K562 (cell line): Measurements from ENCODE around the gene CCT5. TPM values are rescaled to one million over a fixed set of nuclear protein-coding genes. Genes with fewer than 3 reads are reported as not detected.
A peak's percentile ranks its signal among the peaks of the same experiment; 100 is the strongest.
"Not testable (repeated sequence)": the region's sequence is repeated elsewhere in the genome, so short reads cannot be mapped to it uniquely, and the experiment has no call there.

Experiments
- ATAC-seq: fragments of 200-7000 bp; cut with Tn5 transposase; 3 replicates; pipeline ENCODE4 v1.9.1; 2020; ENCODE audit warnings: moderate library complexity
- BruUV-seq: library from RNA; stranded (reverse); fragments of 400-500 nt; replicated peaks from 2 replicates; lab custom pipeline; 2021; lab: Mats Ljungman, UMichigan
- CTCF ChIA-PET: fragments of 300-600 bp; formaldehyde crosslinking; extraction: SDS; loops from one replicate; lab custom pipeline; 2021; ENCODE audit warnings: low intra/inter-chr PET ratio; lab: Yijun Ruan, JAX
- POLR2A ChIA-PET: fragments of 300-600, 350-650 bp; sonication (Branson Sonifier 250); formaldehyde crosslinking; extraction: SDS; loops from one replicate; lab custom pipeline; 2021; ENCODE audit warnings: antibody characterized with exemption, inconsistent platforms; lab: Yijun Ruan, JAX
- DNase-seq, 4 experiments: peaks; one replicate each; pipeline versions ENCODE4 v3.0.0 to v3.0.0-alpha.2; 2011 to 2018; ENCODE audit warnings: low spot score in 3 of 4, mixed read lengths in 3 of 4; ENCODE audit errors: extremely low read depth in 1 of 4
- FAIRE-seq: peaks from 2 replicates; lab custom pipeline; 2011; peaks lifted over from hg19 to GRCh38; lab: Jason Lieb, UNC
- H2AFZ ChIP-seq: 2 replicates; pipeline ENCODE4 v1.6.0; 2011; ENCODE audit warnings: low read depth, low read length, control low read depth, inconsistent platforms
- H3K27ac ChIP-seq: fragments of 200-600 bp; 3 replicates; pipeline ENCODE4 v1.8.0; 2011; ENCODE audit warnings: low read depth, mild to moderate bottlenecking, control low read depth, inconsistent platforms, low read length, moderate library complexity, mixed read lengths; ENCODE audit errors: extremely low read depth
- H3K27me3 ChIP-seq, 2 experiments: fragments of 300-600 bp in 1 of 2; 2 replicates in 1 of 2; 3 replicates in 1 of 2; pipeline versions ENCODE4 v1.6.0 to v1.8.0; 2011; ENCODE audit warnings: inconsistent platforms in 2 of 2, low read length in 2 of 2, mild to moderate bottlenecking in 1 of 2, mixed read lengths in 1 of 2, moderate library complexity in 1 of 2; ENCODE audit not compliant: control insufficient read depth in 2 of 2, insufficient read depth in 2 of 2
- H3K36me3 ChIP-seq: fragments of 300-600 bp; 3 replicates; pipeline ENCODE4 v1.8.0; 2011; ENCODE audit warnings: mild to moderate bottlenecking, low read length, inconsistent platforms; ENCODE audit not compliant: control insufficient read depth, insufficient read depth
- H3K4me1 ChIP-seq, 2 experiments: fragments of 200-600 bp in 1 of 2; replicated peaks in 1 of 2; 2 replicates in 1 of 2; 3 replicates in 1 of 2; pipeline versions ENCODE4 v1.5.1 to v1.8.0; 2011; ENCODE audit warnings: inconsistent platforms in 2 of 2, low read length in 2 of 2, mild to moderate bottlenecking in 1 of 2, mixed read lengths in 1 of 2, moderate library complexity in 1 of 2; ENCODE audit not compliant: control insufficient read depth in 2 of 2, insufficient read depth in 2 of 2
- H3K4me2 ChIP-seq: 2 replicates; pipeline ENCODE4 v1.6.1; 2011; ENCODE audit warnings: low read length, control low read depth, inconsistent platforms, mixed read lengths; ENCODE audit not compliant: insufficient read depth
- H3K4me3 ChIP-seq: fragments of 200-600 bp; sonication (generic), shearing (Covaris generic); 2 replicates; pipeline ENCODE4 v1.5.1; 2016; ENCODE audit warnings: control low read depth, inconsistent platforms
- H3K79me2 ChIP-seq: fragments of 200-600 bp; 3 replicates; pipeline ENCODE4 v1.8.0; 2011; ENCODE audit warnings: low read length, inconsistent platforms; ENCODE audit not compliant: control insufficient read depth, insufficient read depth
- H3K9ac ChIP-seq, 2 experiments: 2 replicates each; pipeline versions ENCODE4 v1.6.0 to v1.6.1; 2011; ENCODE audit warnings: low read depth in 2 of 2, low read length in 2 of 2, control low read depth in 1 of 2, inconsistent platforms in 1 of 2, mild to moderate bottlenecking in 1 of 2, mixed read lengths in 1 of 2; ENCODE audit not compliant: insufficient read depth in 1 of 2
- H3K9me1 ChIP-seq: one replicate; pipeline ENCODE4 v1.6.0; 2011; ENCODE audit warnings: inconsistent platforms, mild to moderate bottlenecking, low read length, moderate library complexity; ENCODE audit not compliant: control insufficient read depth, insufficient read depth
- H3K9me3 ChIP-seq: replicated peaks from 2 replicates; pipeline ENCODE4 v1.5.1; 2011; ENCODE audit warnings: low read depth, low read length, inconsistent platforms; ENCODE audit not compliant: control insufficient read depth, insufficient read depth
- H4K20me1 ChIP-seq: replicated peaks from 2 replicates; pipeline ENCODE4 v1.6.1; 2011; ENCODE audit warnings: low read length, inconsistent platforms, mixed read lengths; ENCODE audit not compliant: control insufficient read depth, insufficient read depth
- ADNP ChIP-seq: fragments of 200-800 bp; sonication (Bioruptor generic); IDR thresholded peaks from 2 replicates; pipeline ENCODE4 v1.6.1; 2016; ENCODE audit warnings: missing genetic modification characterization, missing compliant biosample characterization
- ARID1B ChIP-seq: fragments of 450-650 bp; IDR thresholded peaks from 2 replicates; pipeline ENCODE4 v1.6.1; 2016; ENCODE audit warnings: antibody characterized with exemption, mild to moderate bottlenecking, inconsistent platforms
- CBFA2T3 ChIP-seq: fragments of 450-650 bp; IDR thresholded peaks from 2 replicates; pipeline ENCODE4 v1.6.1; 2017
- DPF2 ChIP-seq: fragments of 450-650 bp; IDR thresholded peaks from 2 replicates; pipeline ENCODE4 v1.6.1; 2016
- EHMT2 ChIP-seq: fragments of 450-650 bp; IDR thresholded peaks from 2 replicates; pipeline ENCODE4 v1.6.1; 2018; ENCODE audit warnings: antibody characterized with exemption
- FOSL1 ChIP-seq: fragments of 200-800 bp; sonication (Bioruptor generic); conservative IDR thresholded peaks from 2 replicates; pipeline ENCODE4 v1.6.1; 2016; ENCODE audit warnings: missing genetic modification characterization, missing compliant biosample characterization
- JUND ChIP-seq, 2 experiments: IDR thresholded peaks; 2 replicates in 1 of 2; 3 replicates in 1 of 2; pipeline ENCODE4 v1.6.1; 2011; ENCODE audit warnings: borderline replicate concordance in 2 of 2, low read depth in 2 of 2, low read length in 2 of 2, improper control_type of control experiment in 1 of 2, missing biosample characterization in 1 of 2, missing genetic modification characterization in 1 of 2, missing genetic modification reagents in 1 of 2
- KDM1A ChIP-seq, 2 experiments: fragments of 450-650 bp; IDR thresholded peaks; 2 replicates each; pipeline ENCODE4 v1.6.1; 2016; ENCODE audit warnings: mild to moderate bottlenecking in 2 of 2
- SMARCE1 ChIP-seq: fragments of 450-650 bp; IDR thresholded peaks from 2 replicates; pipeline ENCODE4 v1.7.1; 2016; ENCODE audit warnings: mild to moderate bottlenecking
- TBP ChIP-seq: optimal IDR thresholded peaks from 2 replicates; pipeline ENCODE3; 2011; ENCODE audit warnings: low read depth, low read length, improper control_type of control experiment
- WGBS: fragments of 100-300 bp; shearing (Covaris generic); methylation state at CpG from one replicate; pipeline ENCODE4 v1.1.6; 2016; ENCODE audit warnings: low coverage, mixed read lengths; ENCODE audit not compliant: insufficient coverage; ENCODE audit errors: missing lambda C conversion rate; 5-methylcytosine and 5-hydroxymethylcytosine counted together
- in situ Hi-C: fragments of 300-500 bp; cut with MboI; formaldehyde crosslinking; loops from 4 replicates; pipeline ENCODE4 v1.15.0; 2018; ENCODE audit warnings: inconsistent platforms, mixed read lengths
- intact Hi-C: fragments of 100-400 bp; cut with micrococcal nuclease; formaldehyde crosslinking; loops from 2 replicates; pipeline ENCODE4 v1.14.2; 2022
- polyA plus RNA-seq, 8 experiments: library from polyadenylated mRNA; depleted of rRNA in 4 of 8; stranded (reverse) in 5 of 8; unstranded in 3 of 8; fragments of >200 nt; fragmentation: Nextera tagmentation in 2 of 8; fragmentation: Illumina TruSeq in 1 of 8; extraction: Ambion mirVana in 2 of 8; extraction: Trizol in 1 of 8; gene quantifications; 2 replicates each; pipeline versions ENCODE4 v1.2.1 to v1.2.3, GENCODE V29; 2011 to 2014; ENCODE audit warnings: inconsistent platforms in 1 of 8, missing spikeins in 1 of 8
- total RNA-seq, 7 experiments: library from RNA; depleted of rRNA in 6 of 7; stranded (reverse); fragments of >200 nt in 6 of 7; fragmentation: Illumina TruSeq in 2 of 7; extraction: Trizol in 2 of 7; gene quantifications; 2 replicates each; pipeline versions ENCODE4 v1.2.1 to v1.2.3, GENCODE V29; 2011 to 2021; ENCODE audit warnings: low replicate concordance in 1 of 7
- TF ChIP-seq, protein P1 (sequence below), 2 experiments: fragments of 450-650 bp in 1 of 2; sonication (generic) in 1 of 2; formaldehyde crosslinking in 1 of 2; IDR thresholded peaks in 1 of 2; conservative IDR thresholded peaks in 1 of 2; 2 replicates each; pipeline versions ENCODE4 v1.6.1 to v1.8.1; 2016 to 2023; ENCODE audit warnings: mild to moderate bottlenecking in 2 of 2, moderate library complexity in 2 of 2, inconsistent platforms in 1 of 2, missing genetic modification reagents in 1 of 2

Gene CCT5
- total and polyA plus RNA-seq, 9 of the 15 experiments (the other 6 are each of a cell fraction or from before 2014, with no cell fraction given), result 782 to 1,606 (median 1,153) TPM

DNA sequence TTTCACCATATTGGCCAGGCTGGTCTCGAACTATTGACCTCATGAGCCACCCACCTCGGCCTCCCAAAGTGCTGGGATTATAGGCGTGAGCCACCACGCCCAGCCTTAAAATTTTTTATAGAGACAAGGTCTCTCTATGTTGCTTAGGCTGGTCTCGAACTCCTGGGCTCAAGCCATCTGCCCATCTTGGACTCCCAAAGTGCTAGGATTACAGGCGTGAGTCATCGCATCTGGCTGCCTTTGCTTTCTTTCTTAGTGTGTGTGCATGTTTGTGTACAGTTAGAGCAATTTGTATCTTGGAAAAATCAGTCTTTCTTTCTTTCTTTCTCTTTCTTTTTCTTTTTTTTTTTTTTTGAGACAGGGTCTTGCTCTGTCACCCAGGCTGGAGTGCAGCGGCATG lies 35.3 kb downstream of the CCT5 start:
- CTCF ChIA-PET, result interaction anchor here (0.7 kb wide), 1 partner anchor 79 kb away, joined by 3 read pairs; no protein-coding TSS in a partner anchor
- intact Hi-C loops, H3K27ac ChIP-seq, H3K9ac ChIP-seq, H3K9me1 ChIP-seq, H3K4me2 ChIP-seq, BruUV-seq: not testable (repeated sequence)
- DNase-seq (peak in 1 of 4 experiments; percentile 69), ATAC-seq (peak; percentile 22; the same call in 1 of the 3 replicates)
- WGBS, result 57% methylated on average over 7 of the region's 8 CpGs
- Histone ChIP-seq H3K79me2 (peaks cover 13% of the 10 kb centered on the region), H3K4me1 (peaks cover 14 to 28% of the 10 kb centered on the region in 2 experiments)
- TF ChIP-seq ARID1B (peak; percentile 32; the same call in 1 of the 2 replicates), TBP (peak; percentile 50), DPF2 (peak; percentile 36; the same call in 1 of the 2 replicates), JUND (IDR thresholded peaks at IDR 0.05; ENCODE audit: borderline replicate concordance, low read depth, low read length) (peak; percentile 87), JUND (tag; IDR thresholded peaks at IDR 0.05; ENCODE audit: borderline replicate concordance, low read depth, low read length) (peak; percentile 74; the same call in 2 of the 3 replicates), CBFA2T3 (peak; percentile 30; the same call in 1 of the 2 replicates), FOSL1 (tag) (peak; percentile 74), SMARCE1 (peak; percentile 35; the same call in 1 of the 2 replicates), ADNP (tag) (0 out of 2 replicates have a peak, but pooled peaks have one; percentile 26), EHMT2 (peak; percentile 39; the same call in 1 of the 2 replicates), KDM1A (IDR thresholded peaks at IDR 0.05) (peak in 1 of 2 experiments; percentile 31; a peak in 1 of 4 replicates)
- TF ChIP-seq, protein P1, sequence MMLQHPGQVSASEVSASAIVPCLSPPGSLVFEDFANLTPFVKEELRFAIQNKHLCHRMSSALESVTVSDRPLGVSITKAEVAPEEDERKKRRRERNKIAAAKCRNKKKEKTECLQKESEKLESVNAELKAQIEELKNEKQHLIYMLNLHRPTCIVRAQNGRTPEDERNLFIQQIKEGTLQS (IDR thresholded peaks at IDR 0.05), result peak; percentile 82
- TF ChIP-seq, protein P1 (CRISPR knock-in tag; conservative IDR thresholded peaks at IDR 0.05), result not testable (repeated sequence)
- TF ChIP-seq, all 486 proteins: peak for 11; not testable (repeated sequence) for 475
- H4K20me1 ChIP-seq, in situ Hi-C loops, H3K9me3 ChIP-seq, H2AFZ ChIP-seq, H3K4me3 ChIP-seq, H3K27me3 ChIP-seq: not testable (repeated sequence)
- FAIRE-seq, result peak; percentile 65
- POLR2A ChIA-PET, result interaction anchor here (1.0 to 1.6 kb wide), 3 partner anchors 9 to 67 kb away, joined by 3 to 10 read pairs (median 3); no protein-coding TSS in a partner anchor
- H3K36me3 ChIP-seq, result peaks cover 75% of the 10 kb centered on the region
